AML-193 (cell line): ENCODE measurements around the gene PBOV1.

ENCODE experiments used
- DNase-seq, 2 experiments: peaks; one replicate each; lab custom pipeline; 2025; lab: John Stamatoyannopoulos, UW

PBOV1 gene

GRCh38 chr6:138218449-138218848, at the start of gene PBOV1:
Gene PBOV1 (minus strand): TSS chr6:138218491. CDS start chr6:138218395, 96 bp downstream.
- no peak for DNase-seq

- no peak for DNase-seq
These were observed 47.8 kb upstream of the PBOV1 start for GRCh38 chr6:138266095-138266494.

GRCh38 chr6:138264372-138264880, 46.1 kb upstream of the PBOV1 start:
- DNase-seq = no peak

- no peak for DNase-seq
These were observed 45.7 kb upstream of the PBOV1 start for GRCh38 chr6:138263963-138264362.

- no peak for DNase-seq
These were observed 43.0 kb upstream of the PBOV1 start for GRCh38 chr6:138261116-138261780.

GRCh38 chr6:138258991-138259390, 40.7 kb upstream of the PBOV1 start:
- DNase-seq = no peak

- no peak for DNase-seq
These were observed 39.9 kb upstream of the PBOV1 start for GRCh38 chr6:138258197-138258596.

- no peak for DNase-seq
These were observed 39.3 kb upstream of the PBOV1 start for GRCh38 chr6:138257638-138258040.

- DNase-seq = no peak
These were observed 37.2 kb upstream of the PBOV1 start for GRCh38 chr6:138255443-138255842.

GRCh38 chr6:138253731-138254130, 35.4 kb upstream of the PBOV1 start:
- no peak for DNase-seq

- DNase-seq = no peak
These were observed 32.4 kb upstream of the PBOV1 start for GRCh38 chr6:138250513-138251247.

- DNase-seq = no peak
These were observed 31.8 kb upstream of the PBOV1 start for GRCh38 chr6:138250053-138250452.

GRCh38 chr6:138248878-138249277, 30.6 kb upstream of the PBOV1 start:
- DNase-seq = no peak

GRCh38 chr6:138248011-138248410, 29.7 kb upstream of the PBOV1 start:
- DNase-seq = no peak

GRCh38 chr6:138246650-138247440, 28.6 kb upstream of the PBOV1 start:
- no peak for DNase-seq

- no peak for DNase-seq
These were observed 27.5 kb upstream of the PBOV1 start for GRCh38 chr6:138245751-138246150.

- no peak for DNase-seq
These were observed 24.8 kb upstream of the PBOV1 start for GRCh38 chr6:138242987-138243592.

- no peak for DNase-seq
These were observed 23.6 kb upstream of the PBOV1 start for GRCh38 chr6:138241934-138242333.

GRCh38 chr6:138241381-138241780, 23.1 kb upstream of the PBOV1 start:
- DNase-seq = no peak

GRCh38 chr6:138240476-138241245, 22.4 kb upstream of the PBOV1 start:
- no peak for DNase-seq

GRCh38 chr6:138239774-138240173, 21.5 kb upstream of the PBOV1 start:
- DNase-seq = no peak
